GM23338 (cell line): Measurements from ENCODE around the gene WSCD2. TPM values are rescaled to one million over a fixed set of nuclear protein-coding genes. Genes with fewer than 3 reads are reported as not detected.

Experiments
- ATAC-seq: fragments of 200-7000 bp; cut with Tn5 transposase; 3 replicates; pipeline ENCODE4 v1.9.1; 2020
- DNase-seq: peaks from one replicate; pipeline ENCODE4 v3.0.0-alpha.2; 2015; ENCODE audit warnings: low spot score
- H2AFZ ChIP-seq: fragments of 200-600 bp; sonication (generic); 2 replicates; pipeline ENCODE4 v1.8.0; 2016; ENCODE audit warnings: antibody characterized with exemption, mild to moderate bottlenecking, moderate library complexity
- H3F3A ChIP-seq: fragments of 200-600 bp; sonication (generic); replicated peaks from 2 replicates; pipeline ENCODE4 v1.8.0; 2017; ENCODE audit warnings: antibody characterized with exemption, mixed run types, low read depth
- H3K27ac ChIP-seq: fragments of 200-600 bp; sonication (generic); 2 replicates; pipeline ENCODE4 v1.6.1; 2016; ENCODE audit warnings: low read depth
- H3K27me3 ChIP-seq: fragments of 200-600 bp; sonication (generic); 2 replicates; pipeline ENCODE4 v1.8.0; 2016; ENCODE audit warnings: mild to moderate bottlenecking, mixed run types, moderate library complexity; ENCODE audit not compliant: insufficient read depth
- H3K36me3 ChIP-seq: fragments of 200-600 bp; sonication (generic); 2 replicates; pipeline ENCODE4 v1.8.0; 2016; ENCODE audit warnings: mild to moderate bottlenecking; ENCODE audit not compliant: insufficient read depth
- H3K4me1 ChIP-seq: fragments of 200-600 bp; sonication (generic); 2 replicates; pipeline ENCODE4 v1.8.0; 2016; ENCODE audit warnings: mild to moderate bottlenecking, moderate library complexity; ENCODE audit not compliant: insufficient read depth
- H3K4me2 ChIP-seq: fragments of 200-600 bp; sonication (generic); 2 replicates; pipeline ENCODE4 v1.7.1; 2017; ENCODE audit warnings: mixed run types
- H3K4me3 ChIP-seq: fragments of 200-600 bp; sonication (generic); 2 replicates; pipeline ENCODE4 v1.6.1; 2016; ENCODE audit warnings: mixed run types
- H3K79me2 ChIP-seq: fragments of 200-600 bp; sonication (generic); replicated peaks from 2 replicates; pipeline ENCODE4 v1.8.0; 2017; ENCODE audit warnings: mild to moderate bottlenecking; ENCODE audit not compliant: insufficient read depth
- H3K9me2 ChIP-seq: fragments of 200-600 bp; sonication (generic); 2 replicates; pipeline ENCODE4 v1.8.0; 2017; ENCODE audit not compliant: insufficient read depth
- H4K20me1 ChIP-seq: fragments of 200-600 bp; sonication (generic); replicated peaks from 2 replicates; pipeline ENCODE4 v1.8.0; 2017; ENCODE audit warnings: mild to moderate bottlenecking; ENCODE audit not compliant: insufficient read depth
- H3K27ac Mint-ChIP-seq: 2 replicates; pipeline ENCODE4 v1.8.0; 2020; ENCODE audit warnings: inconsistent platforms, mild to moderate bottlenecking, moderate library complexity, mixed read lengths
- H3K27me3 Mint-ChIP-seq: 3 replicates; pipeline ENCODE4 v1.8.0; 2022; ENCODE audit warnings: low read depth, mild to moderate bottlenecking, moderate library complexity, mixed read lengths, inconsistent platforms; ENCODE audit not compliant: insufficient read depth, poor library complexity
- H3K36me3 Mint-ChIP-seq: 3 replicates; pipeline ENCODE4 v1.8.0; 2021; ENCODE audit warnings: low read depth, mild to moderate bottlenecking, inconsistent platforms, moderate library complexity, mixed read lengths
- H3K4me1 Mint-ChIP-seq: 3 replicates; pipeline ENCODE4 v1.8.0; 2020; ENCODE audit warnings: mild to moderate bottlenecking, inconsistent platforms, mixed read lengths
- H3K4me3 Mint-ChIP-seq: 3 replicates; pipeline ENCODE4 v1.8.0; 2021; ENCODE audit warnings: moderate library complexity, mild to moderate bottlenecking, inconsistent platforms, mixed read lengths
- H3K9me3 Mint-ChIP-seq: 3 replicates; pipeline ENCODE4 v1.8.0; 2020; ENCODE audit warnings: moderate library complexity, mild to moderate bottlenecking, inconsistent platforms, mixed read lengths
- CREB1 ChIP-seq: fragments of 250-450 bp; sonication (Bioruptor Pico); IDR thresholded peaks from 2 replicates; pipeline ENCODE4 v1.5.0; 2020; ENCODE audit warnings: low read depth, mild to moderate bottlenecking, moderate library complexity
- EZH2 ChIP-seq: fragments of 200-600 bp; sonication (generic); IDR thresholded peaks from one replicate; pipeline ENCODE4 v1.8.0; 2017; ENCODE audit warnings: antibody characterized with exemption, mild to moderate bottlenecking, low read depth; ENCODE audit not compliant: unreplicated experiment
- EZH2phosphoT487 ChIP-seq: fragments of 200-600 bp; sonication (generic); IDR thresholded peaks from one replicate; pipeline ENCODE4 v1.8.1; 2018; ENCODE audit warnings: antibody characterized with exemption; ENCODE audit not compliant: unreplicated experiment
- JUNB ChIP-seq: IDR thresholded peaks from one replicate; pipeline ENCODE4 v1.6.1; 2016; ENCODE audit warnings: antibody characterized with exemption; ENCODE audit not compliant: unreplicated experiment
- NANOG ChIP-seq: IDR thresholded peaks from 2 replicates; pipeline ENCODE4 v1.6.1; 2016; ENCODE audit warnings: antibody characterized with exemption, borderline replicate concordance
- POLR2AphosphoS5 ChIP-seq: IDR thresholded peaks from 2 replicates; pipeline ENCODE4 v1.6.1; 2016; ENCODE audit warnings: antibody characterized with exemption, low read depth
- STAT1 ChIP-seq: IDR thresholded peaks from one replicate; pipeline ENCODE4 v1.6.1; 2016; ENCODE audit warnings: antibody characterized with exemption; ENCODE audit not compliant: unreplicated experiment
- ZNF114 ChIP-seq: fragments of 250-450 bp; sonication (Bioruptor Pico); IDR thresholded peaks from 2 replicates; pipeline ENCODE4 v1.5.0; 2020; ENCODE audit warnings: mild to moderate bottlenecking, moderate library complexity
- ZNF331 ChIP-seq: fragments of 250-450 bp; sonication (Bioruptor Pico); IDR thresholded peaks from 2 replicates; pipeline ENCODE4 v1.5.0; 2020; ENCODE audit warnings: low read depth, mild to moderate bottlenecking, moderate library complexity
- polyA plus RNA-seq: library from polyadenylated mRNA; unstranded; fragments of >200 nt; fragmentation: Nextera tagmentation; extraction: Ambion mirVana; gene quantifications from 2 replicates; pipeline ENCODE4 v1.2.1, GENCODE V29; 2016
- total RNA-seq: library from RNA; depleted of rRNA; stranded (reverse); fragments of >200 nt; shearing (Covaris generic); gene quantifications from 2 replicates; pipeline ENCODE4 v1.2.3, GENCODE V29; 2014
- TF ChIP-seq, protein P1 (sequence below), 2 experiments: fragments of 200-600 bp in 1 of 2; sonication (generic) in 1 of 2; conservative IDR thresholded peaks; 2 replicates each; pipeline versions ENCODE4 v1.5.1 to v1.6.1; 2016 to 2017; ENCODE audit warnings: antibody characterized with exemption in 2 of 2, low read depth in 2 of 2, mild to moderate bottlenecking in 2 of 2, moderate library complexity in 1 of 2
- TF ChIP-seq, protein P2 (sequence below): IDR thresholded peaks from one replicate; pipeline ENCODE4 v1.6.1; 2018; ENCODE audit warnings: antibody characterized with exemption; ENCODE audit not compliant: unreplicated experiment

The WSCD2 gene
- total and polyA plus RNA-seq, 2 experiments from 2014 or later, result 0.66 to 3.1 TPM

DNA sequence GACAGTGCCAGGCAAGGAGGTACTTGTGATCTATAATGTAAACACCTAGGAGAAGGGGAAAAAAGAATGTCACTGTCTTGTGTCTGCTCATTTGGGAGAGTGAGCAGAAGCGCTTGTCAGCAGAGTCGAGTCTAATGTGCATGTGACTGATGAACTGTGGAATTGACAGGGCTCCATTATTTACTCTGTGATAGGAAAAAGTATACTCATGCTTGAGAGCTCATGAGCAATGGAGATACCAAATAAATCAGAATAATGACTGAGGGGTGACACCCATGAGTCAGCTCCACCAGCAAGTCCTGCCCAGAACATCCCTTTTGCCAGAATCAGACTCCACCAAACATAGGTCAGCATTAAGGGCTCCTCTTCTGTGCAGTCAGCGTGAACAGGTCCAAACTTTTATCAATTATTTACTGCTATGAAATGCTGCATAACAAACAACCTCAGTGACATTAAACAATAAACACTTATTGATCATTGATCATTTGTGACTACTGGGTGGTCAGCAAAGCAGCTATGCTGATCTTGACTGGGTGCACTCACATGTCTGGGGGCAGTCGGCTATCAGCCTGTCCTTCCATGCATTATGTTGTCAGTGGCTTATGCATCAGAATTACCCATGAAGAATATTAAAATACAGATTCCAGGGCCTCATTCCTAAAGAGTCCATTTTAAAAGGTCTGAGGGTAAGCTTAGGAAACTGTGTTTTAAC is 29.2 kb upstream of the WSCD2 start (continued):
- no peak for TF ChIP-seq CREB1 (CRISPR knock-in tag)
- no peak for TF ChIP-seq NANOG

DNA sequence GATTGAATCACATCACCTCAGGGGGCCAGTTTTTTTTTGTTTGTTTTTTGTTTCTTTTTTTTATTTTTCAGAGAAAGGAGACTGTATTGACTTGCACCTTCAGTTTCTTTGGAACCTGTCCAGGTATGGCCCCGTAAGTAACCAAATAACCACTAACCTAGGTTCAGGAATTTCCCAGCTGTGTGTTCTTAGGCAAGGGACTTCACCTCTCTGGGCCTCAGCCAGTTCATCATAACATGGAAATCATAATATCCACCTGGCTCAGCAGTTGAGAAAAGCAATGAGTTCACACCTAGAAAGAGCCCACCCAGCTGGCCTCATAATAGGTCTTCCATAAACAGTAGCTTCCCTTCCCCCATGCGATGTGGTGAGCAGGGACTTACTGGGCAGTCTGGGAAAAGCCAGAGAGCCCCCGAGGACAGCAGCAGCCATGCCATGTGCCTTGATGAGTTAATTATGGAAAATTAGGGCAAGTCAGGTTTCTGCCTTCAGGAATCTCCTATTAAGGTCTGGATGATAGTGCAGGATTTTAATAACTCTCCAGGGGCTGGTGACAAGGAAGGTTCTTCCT is 27.4 kb upstream of the WSCD2 start:
- H4K20me1 ChIP-seq, result no peaks in the 10 kb centered on the region
- no peaks in the 10 kb centered on the region for H3K79me2 ChIP-seq
- ATAC-seq (no peak), DNase-seq (no peak)
- H3K27me3 ChIP-seq, result no peaks in the 10 kb centered on the region
- peak overlapping the region; percentile 88; the same call in 1 of the 2 replicates for H2AFZ ChIP-seq
- H3K27ac ChIP-seq, result no peak overlapping the region
- no peak overlapping the region for H3K4me3 Mint-ChIP-seq
- no peak overlapping the region for H3K4me3 ChIP-seq
- H3K9me3 Mint-ChIP-seq, result no peaks in the 10 kb centered on the region
- peaks cover 12% of the 10 kb centered on the region for H3K4me1 Mint-ChIP-seq
- no peaks in the 10 kb centered on the region for H3K9me2 ChIP-seq
- TF ChIP-seq CREB1 (CRISPR knock-in tag) (no peak), ZNF331 (no peak), ZNF114 (CRISPR knock-in tag) (no peak), EZH2 (no peak), POLR2AphosphoS5 (no peak), JUNB (no peak), EZH2phosphoT487 (no peak), STAT1 (no peak)
- TF ChIP-seq, protein P1, sequence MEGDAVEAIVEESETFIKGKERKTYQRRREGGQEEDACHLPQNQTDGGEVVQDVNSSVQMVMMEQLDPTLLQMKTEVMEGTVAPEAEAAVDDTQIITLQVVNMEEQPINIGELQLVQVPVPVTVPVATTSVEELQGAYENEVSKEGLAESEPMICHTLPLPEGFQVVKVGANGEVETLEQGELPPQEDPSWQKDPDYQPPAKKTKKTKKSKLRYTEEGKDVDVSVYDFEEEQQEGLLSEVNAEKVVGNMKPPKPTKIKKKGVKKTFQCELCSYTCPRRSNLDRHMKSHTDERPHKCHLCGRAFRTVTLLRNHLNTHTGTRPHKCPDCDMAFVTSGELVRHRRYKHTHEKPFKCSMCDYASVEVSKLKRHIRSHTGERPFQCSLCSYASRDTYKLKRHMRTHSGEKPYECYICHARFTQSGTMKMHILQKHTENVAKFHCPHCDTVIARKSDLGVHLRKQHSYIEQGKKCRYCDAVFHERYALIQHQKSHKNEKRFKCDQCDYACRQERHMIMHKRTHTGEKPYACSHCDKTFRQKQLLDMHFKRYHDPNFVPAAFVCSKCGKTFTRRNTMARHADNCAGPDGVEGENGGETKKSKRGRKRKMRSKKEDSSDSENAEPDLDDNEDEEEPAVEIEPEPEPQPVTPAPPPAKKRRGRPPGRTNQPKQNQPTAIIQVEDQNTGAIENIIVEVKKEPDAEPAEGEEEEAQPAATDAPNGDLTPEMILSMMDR (conservative IDR thresholded peaks at IDR 0.05; ENCODE audit: low read depth in 2 of 2), result no peak
- TF ChIP-seq, protein P2, sequence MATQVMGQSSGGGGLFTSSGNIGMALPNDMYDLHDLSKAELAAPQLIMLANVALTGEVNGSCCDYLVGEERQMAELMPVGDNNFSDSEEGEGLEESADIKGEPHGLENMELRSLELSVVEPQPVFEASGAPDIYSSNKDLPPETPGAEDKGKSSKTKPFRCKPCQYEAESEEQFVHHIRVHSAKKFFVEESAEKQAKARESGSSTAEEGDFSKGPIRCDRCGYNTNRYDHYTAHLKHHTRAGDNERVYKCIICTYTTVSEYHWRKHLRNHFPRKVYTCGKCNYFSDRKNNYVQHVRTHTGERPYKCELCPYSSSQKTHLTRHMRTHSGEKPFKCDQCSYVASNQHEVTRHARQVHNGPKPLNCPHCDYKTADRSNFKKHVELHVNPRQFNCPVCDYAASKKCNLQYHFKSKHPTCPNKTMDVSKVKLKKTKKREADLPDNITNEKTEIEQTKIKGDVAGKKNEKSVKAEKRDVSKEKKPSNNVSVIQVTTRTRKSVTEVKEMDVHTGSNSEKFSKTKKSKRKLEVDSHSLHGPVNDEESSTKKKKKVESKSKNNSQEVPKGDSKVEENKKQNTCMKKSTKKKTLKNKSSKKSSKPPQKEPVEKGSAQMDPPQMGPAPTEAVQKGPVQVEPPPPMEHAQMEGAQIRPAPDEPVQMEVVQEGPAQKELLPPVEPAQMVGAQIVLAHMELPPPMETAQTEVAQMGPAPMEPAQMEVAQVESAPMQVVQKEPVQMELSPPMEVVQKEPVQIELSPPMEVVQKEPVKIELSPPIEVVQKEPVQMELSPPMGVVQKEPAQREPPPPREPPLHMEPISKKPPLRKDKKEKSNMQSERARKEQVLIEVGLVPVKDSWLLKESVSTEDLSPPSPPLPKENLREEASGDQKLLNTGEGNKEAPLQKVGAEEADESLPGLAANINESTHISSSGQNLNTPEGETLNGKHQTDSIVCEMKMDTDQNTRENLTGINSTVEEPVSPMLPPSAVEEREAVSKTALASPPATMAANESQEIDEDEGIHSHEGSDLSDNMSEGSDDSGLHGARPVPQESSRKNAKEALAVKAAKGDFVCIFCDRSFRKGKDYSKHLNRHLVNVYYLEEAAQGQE, result no peak
- H3F3A ChIP-seq, result no peaks in the 10 kb centered on the region
- no peak overlapping the region for H3K27ac Mint-ChIP-seq
- H3K36me3 ChIP-seq, result no peaks in the 10 kb centered on the region
- H3K4me1 ChIP-seq, result peaks cover 10% of the 10 kb centered on the region; the same call in 1 of the 2 replicates
- no peaks in the 10 kb centered on the region for H3K27me3 Mint-ChIP-seq
- no peak overlapping the region for H3K4me2 ChIP-seq
- H3K36me3 Mint-ChIP-seq, result no peaks in the 10 kb centered on the region
